ENCODE results near the gene SOX5.
"Not testable (repeated sequence)": the region's sequence is repeated elsewhere in the genome, so short reads cannot be mapped to it uniquely, and the experiment has no call there.

SOX5 gene

DNA sequence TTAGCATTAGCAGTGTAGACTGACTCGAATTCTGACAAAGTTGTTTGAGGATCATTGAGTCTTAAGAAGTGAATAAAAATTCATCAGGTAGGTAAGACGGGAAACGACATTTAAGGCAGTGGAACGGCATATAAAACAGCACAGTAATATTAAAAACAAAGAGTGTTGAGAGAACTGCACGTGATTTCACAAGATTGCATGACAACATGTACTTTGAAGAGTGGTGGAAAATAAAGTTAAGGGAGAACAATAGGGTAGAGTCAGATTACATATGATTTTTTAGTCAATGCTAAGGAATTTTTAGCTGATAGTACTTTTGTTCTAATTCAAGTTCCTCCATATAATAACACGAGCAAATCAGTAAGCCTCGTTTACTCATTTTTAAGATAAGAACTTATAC is 115.4 kb downstream of the SOX5 start:
- no peak for DNase-seq (ENCODE audit: low read depth in 2 of 2)

GRCh38 chr12:23831739-23832138 is 117.7 kb downstream of the SOX5 start:
- DNase-seq (ENCODE audit: low read depth in 2 of 2) = no peak

GRCh38 chr12:23830210-23830609 is 119.3 kb downstream of the SOX5 start:
- DNase-seq (ENCODE audit: low read depth in 2 of 2) = no peak

DNA sequence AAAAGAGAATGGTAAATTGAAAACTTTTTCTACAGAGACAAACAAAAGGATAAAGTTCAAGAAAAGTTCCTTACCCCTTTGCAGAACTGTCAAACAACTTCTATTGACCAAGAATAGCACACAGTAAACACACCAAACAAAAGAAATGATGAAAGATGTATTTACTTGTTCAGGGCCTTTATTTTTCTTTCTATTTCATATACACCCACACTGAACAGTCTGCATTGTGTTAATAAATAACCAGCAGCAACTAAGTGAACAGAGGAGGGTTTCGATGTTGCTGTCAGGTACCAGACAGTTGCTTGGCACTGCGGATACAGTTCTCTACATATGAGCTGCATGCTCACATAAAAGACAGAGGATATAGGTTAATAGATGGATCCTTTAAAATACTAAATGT is 122.1 kb downstream of the SOX5 start:
- no peak for DNase-seq (ENCODE audit: low read depth in 2 of 2)

GRCh38 chr12:23825124-23825523 is 124.3 kb downstream of the SOX5 start:
- DNase-seq (ENCODE audit: low read depth in 2 of 2) = not testable (repeated sequence)

DNA sequence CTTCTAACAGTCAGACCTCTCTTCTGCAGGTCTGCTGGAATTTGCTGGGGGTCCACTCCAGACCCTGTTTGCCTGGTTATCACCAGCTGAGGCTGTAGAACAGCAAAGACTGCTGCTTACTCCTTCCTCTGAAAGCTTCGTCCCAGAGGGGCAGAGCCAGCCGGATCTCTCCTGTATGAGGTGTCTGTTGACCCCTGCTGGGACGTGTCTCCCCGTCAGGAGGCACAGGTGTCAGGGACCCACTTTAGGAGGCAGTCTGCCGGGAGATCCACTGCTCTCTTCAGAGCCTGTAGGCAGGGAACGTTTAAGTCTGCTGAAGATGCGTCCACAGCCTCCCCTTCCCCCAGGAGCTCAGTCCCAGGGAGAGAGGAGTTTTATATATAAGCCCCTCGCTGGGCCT is 125.1 kb downstream of the SOX5 start:
- DNase-seq (ENCODE audit: low read depth in 2 of 2) = no peak

GRCh38 chr12:23822883-23823282 is 126.6 kb downstream of the SOX5 start:
- DNase-seq (ENCODE audit: low read depth in 2 of 2) = not testable (repeated sequence)

GRCh38 chr12:23817345-23817744 is 132.1 kb downstream of the SOX5 start:
- no peak for DNase-seq (ENCODE audit: low read depth in 2 of 2)

GRCh38 chr12:23816394-23816851 is 133.0 kb downstream of the SOX5 start:
- DNase-seq (ENCODE audit: low read depth in 2 of 2) = no peak

GRCh38 chr12:23815810-23816209 is 133.7 kb downstream of the SOX5 start:
- DNase-seq (ENCODE audit: low read depth in 2 of 2) = no peak

- no peak for DNase-seq (ENCODE audit: low read depth in 2 of 2)
These were observed 136.3 kb downstream of the SOX5 start for GRCh38 chr12:23813206-23813605.

DNA sequence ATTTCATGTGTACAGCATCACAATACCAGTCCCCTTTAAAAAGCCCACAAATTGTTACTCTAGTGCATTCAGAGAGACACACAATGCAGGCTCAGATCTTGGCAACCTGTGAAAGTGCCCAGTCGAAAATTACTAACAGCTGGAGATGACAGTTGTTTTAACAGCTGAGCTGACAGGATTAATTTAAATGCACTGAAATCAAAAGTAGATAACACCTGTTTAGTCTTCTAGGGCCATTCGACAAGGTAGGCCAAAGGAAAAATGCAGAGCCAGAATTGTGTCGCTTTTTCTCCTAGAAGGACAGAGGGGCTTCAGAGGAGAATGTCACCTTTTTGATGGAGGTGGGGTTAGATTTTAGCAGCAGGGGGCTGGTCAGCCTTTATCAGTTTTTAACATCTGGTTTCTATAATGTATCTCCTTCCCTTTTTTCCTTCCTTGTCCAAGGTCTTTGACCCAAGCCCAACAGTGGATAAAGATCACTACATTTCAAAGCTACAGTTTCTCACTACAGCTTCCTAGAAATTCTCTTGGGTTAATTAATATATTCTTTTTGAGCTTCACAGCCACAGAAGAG is 139.1 kb downstream of the SOX5 start:
- no peak for DNase-seq (ENCODE audit: low read depth in 2 of 2)

DNA sequence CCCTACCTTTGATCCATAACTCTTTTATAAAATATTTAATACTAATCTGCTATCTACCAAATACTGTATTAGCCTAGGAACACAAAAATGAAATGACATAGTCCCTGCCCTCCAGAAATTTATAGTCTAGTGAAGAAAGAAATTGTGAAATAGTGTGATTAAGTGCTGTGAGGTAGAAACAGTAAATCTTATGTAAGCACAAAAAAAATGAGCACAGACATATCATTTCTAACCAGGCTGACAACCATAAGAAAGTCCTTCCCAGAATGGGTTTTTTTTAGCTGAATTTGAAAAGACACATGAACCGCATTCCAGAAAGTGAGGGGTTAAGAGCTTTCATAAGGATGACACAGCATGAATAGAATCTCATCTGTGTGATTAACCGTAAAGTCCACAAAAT is 145.9 kb downstream of the SOX5 start:
- no peak for DNase-seq (ENCODE audit: low read depth in 2 of 2)

GRCh38 chr12:23795494-23795893 is 154.0 kb downstream of the SOX5 start:
- DNase-seq (ENCODE audit: low read depth in 2 of 2) = no peak

DNA sequence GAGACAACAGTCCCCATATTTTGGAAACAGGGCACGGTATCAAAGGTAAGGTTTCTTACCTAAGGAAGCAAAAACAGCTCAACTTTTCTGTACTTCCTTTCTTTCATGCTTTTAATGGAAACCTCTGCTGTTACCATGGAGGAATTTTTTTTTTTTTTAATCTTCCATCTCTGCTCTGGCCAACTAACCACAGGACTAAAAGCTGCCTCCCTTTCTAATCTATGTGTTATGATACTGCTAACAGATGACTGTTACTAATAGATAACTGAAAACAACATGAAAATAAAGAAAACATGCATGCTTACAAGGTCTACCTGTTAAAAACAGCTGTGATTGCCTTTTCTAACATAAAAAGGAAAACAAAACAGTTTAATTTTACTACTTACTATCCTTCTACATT is 168.4 kb downstream of the SOX5 start:
- DNase-seq (ENCODE audit: low read depth in 2 of 2) = no peak

GRCh38 chr12:23775208-23775607 is 174.3 kb downstream of the SOX5 start:
- no peak for DNase-seq (ENCODE audit: low read depth in 2 of 2)

DNA sequence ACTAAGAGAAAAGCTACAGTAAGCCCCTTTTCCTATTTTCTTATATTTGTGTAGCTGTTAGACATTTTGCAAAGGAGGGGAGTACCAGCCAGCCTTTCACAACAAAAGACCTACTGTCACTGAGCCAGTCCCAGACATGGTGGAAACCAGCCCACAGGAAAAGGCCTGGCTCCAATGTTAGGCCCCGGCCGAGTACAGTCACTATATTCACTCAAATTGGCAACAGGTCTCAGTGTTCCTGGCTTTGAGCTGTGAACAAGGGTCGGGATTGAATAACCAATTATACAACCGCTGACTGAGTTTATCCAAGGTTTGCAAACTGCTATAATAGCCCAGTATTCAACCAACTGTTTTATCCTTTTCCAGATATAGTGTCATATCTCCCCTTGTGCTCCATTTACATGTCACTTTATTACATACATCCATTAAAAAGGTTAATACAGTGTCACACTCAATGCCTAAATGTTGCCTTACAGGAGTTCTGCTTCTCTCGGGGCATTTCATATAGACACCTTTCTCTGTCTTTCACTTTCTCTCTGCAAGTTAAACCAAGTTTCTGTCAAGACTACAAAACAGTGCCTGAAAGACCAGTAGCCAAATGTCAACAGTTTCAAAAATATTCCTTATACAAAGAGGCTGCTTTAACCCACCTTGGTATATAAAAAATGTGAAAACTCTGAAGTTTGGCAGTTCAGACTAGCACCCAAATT is 178.1 kb downstream of the SOX5 start:
- DNase-seq (ENCODE audit: low read depth in 2 of 2) = no peak

DNA sequence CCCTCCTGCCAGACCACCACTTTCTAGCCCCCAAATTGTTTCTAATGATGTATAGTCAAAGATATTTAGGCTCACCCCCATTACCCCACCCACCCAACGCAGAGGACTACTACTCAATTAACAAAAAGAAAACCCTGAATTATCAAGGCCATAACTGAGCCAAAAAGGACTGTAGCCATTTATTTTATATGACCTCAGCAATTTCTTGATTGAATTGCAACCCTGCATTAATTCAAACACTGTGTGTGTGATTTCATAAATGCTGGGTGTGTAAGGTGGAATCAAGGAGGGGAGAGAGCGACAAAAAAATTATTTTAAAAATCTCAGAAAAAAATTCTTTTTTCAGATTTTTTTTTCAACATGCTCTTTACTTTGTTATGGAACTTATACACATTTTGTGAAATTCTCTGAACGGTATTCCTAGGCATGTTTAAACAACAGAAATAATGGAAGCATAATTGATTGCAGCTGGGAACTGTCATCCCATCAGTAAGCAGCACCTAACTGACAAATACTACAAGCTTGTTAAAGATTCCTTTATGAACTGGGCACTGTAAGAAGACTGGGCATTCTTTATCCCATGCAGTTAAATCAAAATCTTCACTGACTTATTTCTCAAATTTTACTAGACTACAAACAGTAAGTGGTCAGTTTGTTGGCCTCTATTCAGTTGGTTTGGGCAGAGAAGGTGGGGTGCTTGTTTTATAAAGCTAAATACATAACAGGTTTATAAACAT is 179.1 kb downstream of the SOX5 start:
- DNase-seq (ENCODE audit: low read depth in 2 of 2) = no peak

- no peak for DNase-seq (ENCODE audit: low read depth in 2 of 2)
These were observed 181.6 kb downstream of the SOX5 start for GRCh38 chr12:23767834-23768233.

DNA sequence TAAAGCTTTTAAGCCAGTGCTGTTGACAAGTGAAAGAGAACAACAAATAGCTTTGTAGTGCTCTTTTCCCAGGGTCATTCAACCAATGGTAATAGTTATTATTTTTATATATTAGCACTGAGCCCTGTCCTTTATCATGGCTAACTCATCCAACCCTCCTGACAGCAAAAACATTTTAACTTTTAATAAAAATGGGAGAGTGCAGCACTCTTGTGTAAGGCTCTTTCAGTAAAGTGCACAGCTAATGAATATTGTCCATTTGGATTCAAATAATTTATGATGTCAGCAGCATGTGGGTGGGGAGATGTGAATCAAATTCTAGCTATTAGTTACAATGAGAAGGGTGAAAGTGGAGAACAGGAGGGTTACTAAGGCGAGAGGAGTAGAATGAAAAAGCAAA is 185.7 kb downstream of the SOX5 start:
- no peak for DNase-seq (ENCODE audit: low read depth in 2 of 2)

DNA sequence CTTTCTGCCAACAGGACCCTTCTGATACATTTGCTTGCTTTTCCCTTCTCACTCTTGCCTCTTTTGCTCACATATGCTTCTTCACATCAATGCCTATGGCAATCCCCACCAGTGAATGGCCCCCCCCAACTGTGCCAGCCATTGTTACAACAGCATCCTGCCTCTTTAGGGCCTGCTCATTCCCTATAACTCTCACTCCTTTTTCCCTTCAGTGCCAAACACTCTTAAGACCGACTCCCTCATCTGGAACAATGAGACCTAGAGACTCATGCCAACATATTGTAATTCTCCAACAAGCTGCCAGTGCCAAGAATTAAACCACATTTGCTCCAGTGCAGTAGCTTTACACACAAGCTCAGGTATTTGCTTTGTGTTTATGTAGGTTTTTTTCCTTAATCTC is 189.0 kb downstream of the SOX5 start:
- no peak for DNase-seq (ENCODE audit: low read depth in 2 of 2)

GRCh38 chr12:23758608-23759007 is 190.9 kb downstream of the SOX5 start:
- no peak for DNase-seq (ENCODE audit: low read depth in 2 of 2)

DNA sequence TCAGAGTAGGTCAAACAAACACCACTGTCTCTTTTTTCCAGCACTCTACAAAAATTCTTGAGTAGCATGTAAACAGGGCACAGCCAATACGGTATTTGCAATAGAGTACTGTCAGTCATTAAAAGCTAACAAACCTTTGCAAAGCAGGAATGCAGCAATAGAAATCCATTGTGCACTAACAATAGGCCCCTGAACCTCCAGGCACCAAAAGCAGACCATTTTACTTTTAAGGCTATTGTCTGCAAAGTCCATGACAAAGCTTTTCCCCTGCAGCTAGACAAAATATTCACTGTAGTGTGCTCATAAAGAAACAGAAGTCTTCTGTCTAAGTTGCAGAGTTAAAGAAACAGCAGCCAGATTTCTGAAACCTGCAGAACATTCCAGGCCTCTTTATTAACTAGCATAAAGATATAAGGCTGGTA is 191.9 kb downstream of the SOX5 start:
- no peak for DNase-seq (ENCODE audit: low read depth in 2 of 2)

All from stimulated activated CD4-positive, alpha-beta T cell treated with anti-CD3 and anti-CD28 coated beads, Interleukin-1b, Interleukin-23, amount 100 ng/mL, for 1 hour (primary cell).